HCT116 (cell line): Measurements from ENCODE around the gene FNDC11. TPM values are rescaled to one million over a fixed set of nuclear protein-coding genes. Genes with fewer than 3 reads are reported as not detected.

ENCODE experiments used
- ATAC-seq: fragments of 200-7000 bp; cut with Tn5 transposase; 2 replicates; pipeline ENCODE4 v1.9.1; 2020; ENCODE audit warnings: mild to moderate bottlenecking, moderate library complexity
- BruUV-seq: library from RNA; stranded (reverse); fragments of 400-500 nt; replicated peaks from 2 replicates; lab custom pipeline; 2021; lab: Mats Ljungman, UMichigan
- CTCF ChIA-PET: fragments of 300-600 bp; sonication (Branson Sonifier 250); formaldehyde crosslinking; loops from one replicate; lab custom pipeline; 2021; ENCODE audit warnings: antibody characterized with exemption; lab: Charles Lee
- POLR2A ChIA-PET: fragments of 300-600, 350-600 bp; sonication (Branson Sonifier 250); formaldehyde crosslinking; loops from one replicate; lab custom pipeline; 2021; ENCODE audit warnings: antibody characterized with exemption; lab: Charles Lee
- RAD21 ChIA-PET, 2 experiments: fragments of 300-600 bp; sonication (Branson Sonifier 250); formaldehyde crosslinking; loops; one replicate each; lab custom pipeline; 2023; ENCODE audit warnings: low total read pairs in 2 of 2; ENCODE audit not compliant: uncharacterized antibody in 2 of 2, unreplicated experiment in 2 of 2, low non-redundant PET in 1 of 2; lab: Charles Lee
- DNase-seq: peaks from one replicate; pipeline ENCODE4 v3.0.0-alpha.2; 2010; ENCODE audit warnings: low read depth, low spot score
- H2AFZ ChIP-seq: fragments of 200-600 bp; shearing (Covaris generic), sonication (generic); 2 replicates; pipeline ENCODE4 v1.6.1; 2017; ENCODE audit warnings: low read depth, mixed run types, mixed read lengths, antibody characterized with exemption, low read length; ENCODE audit not compliant: poor library complexity, severe bottlenecking
- H3K27ac ChIP-seq: 2 replicates; pipeline ENCODE4 v1.5.1; 2012; ENCODE audit warnings: low read depth, low read length
- H3K27me3 ChIP-seq: fragments of 200-600 bp; sonication (generic); 2 replicates; pipeline ENCODE4 v1.6.1; 2016; ENCODE audit warnings: mixed run types, low read length, mixed read lengths; ENCODE audit not compliant: insufficient read depth
- H3K36me3 ChIP-seq, 2 experiments: fragments of 200-500 bp in 1 of 2; fragments of 200-600 bp in 1 of 2; sonication (Bioruptor generic) in 1 of 2; sonication (generic) in 1 of 2; 2 replicates each; pipeline versions ENCODE4 v1.5.1 to v1.6.1; 2014 to 2016; ENCODE audit warnings: low read length in 2 of 2, inconsistent platforms in 1 of 2, mixed read lengths in 1 of 2, mixed run types in 1 of 2; ENCODE audit not compliant: insufficient read depth in 2 of 2, control insufficient read depth in 1 of 2
- H3K4me1 ChIP-seq, 2 experiments: fragments of 200-600 bp in 1 of 2; sonication (generic) in 1 of 2; 2 replicates each; pipeline versions ENCODE4 v1.5.1 to v1.6.1; 2012 to 2017; ENCODE audit warnings: low read length in 2 of 2, inconsistent platforms in 1 of 2, mild to moderate bottlenecking in 1 of 2, mixed read lengths in 1 of 2, mixed run types in 1 of 2, moderate library complexity in 1 of 2; ENCODE audit not compliant: insufficient read depth in 2 of 2, control insufficient read depth in 1 of 2
- H3K4me2 ChIP-seq: fragments of 200-600 bp; sonication (generic); 2 replicates; pipeline ENCODE4 v1.6.1; 2017; ENCODE audit warnings: mixed run types, low read length, mixed read lengths
- H3K4me3 ChIP-seq, 2 experiments: fragments of 200-600 bp in 1 of 2; sonication (generic) in 1 of 2; replicated peaks in 1 of 2; 2 replicates each; pipeline ENCODE4 v1.5.1; 2011 to 2016; ENCODE audit warnings: low read length in 2 of 2, control low read depth in 1 of 2, low read depth in 1 of 2, mild to moderate bottlenecking in 1 of 2, mixed read lengths in 1 of 2, mixed run types in 1 of 2
- H3K79me2 ChIP-seq: fragments of 200-600 bp; sonication (generic); 2 replicates; pipeline ENCODE4 v1.6.1; 2017; ENCODE audit warnings: mild to moderate bottlenecking, mixed run types, low read length, moderate library complexity, mixed read lengths; ENCODE audit not compliant: insufficient read depth
- H3K9ac ChIP-seq: fragments of 200-600 bp; sonication (generic); 2 replicates; pipeline ENCODE4 v1.6.1; 2016; ENCODE audit warnings: low read length, mixed read lengths
- H3K9me2 ChIP-seq: fragments of 200-600 bp; sonication (generic), shearing (Covaris generic); 2 replicates; pipeline ENCODE4 v1.6.1; 2017; ENCODE audit warnings: mixed run types, mild to moderate bottlenecking, moderate library complexity; ENCODE audit not compliant: insufficient read depth
- H3K9me3 ChIP-seq, 2 experiments: fragments of 200-500 bp in 1 of 2; fragments of 200-600 bp in 1 of 2; sonication (Bioruptor generic) in 1 of 2; sonication (generic) in 1 of 2; 2 replicates each; pipeline ENCODE4 v1.6.1; 2014 to 2017; ENCODE audit warnings: low read length in 2 of 2, mixed read lengths in 2 of 2, inconsistent platforms in 1 of 2, low read depth in 1 of 2, mild to moderate bottlenecking in 1 of 2, mixed run types in 1 of 2, moderate library complexity in 1 of 2; ENCODE audit not compliant: control insufficient read depth in 1 of 2, insufficient read depth in 1 of 2
- H4K20me1 ChIP-seq: fragments of 200-600 bp; sonication (generic), shearing (Covaris generic); 2 replicates; pipeline ENCODE4 v1.6.1; 2017; ENCODE audit warnings: mixed run types, mild to moderate bottlenecking, moderate library complexity; ENCODE audit not compliant: insufficient read depth
- EGR1 ChIP-seq: IDR thresholded peaks from 2 replicates; pipeline ENCODE4 v1.6.1; 2012; ENCODE audit warnings: low read depth
- ELF1 ChIP-seq: IDR thresholded peaks from 2 replicates; pipeline ENCODE4 v1.6.1; 2012; ENCODE audit warnings: low read depth, borderline replicate concordance
- EZH2 ChIP-seq: fragments of 200-600 bp; sonication (generic); IDR thresholded peaks from 2 replicates; pipeline ENCODE4 v1.6.1; 2017; ENCODE audit warnings: antibody characterized with exemption, mixed run types
- EZH2phosphoT487 ChIP-seq: fragments of 200-600 bp; IDR thresholded peaks from 2 replicates; pipeline ENCODE4 v1.6.1; 2018; ENCODE audit warnings: antibody characterized with exemption, borderline replicate concordance
- JUND ChIP-seq: IDR thresholded peaks from 2 replicates; pipeline ENCODE4 v1.6.1; 2012
- POLR2A ChIP-seq: IDR thresholded peaks from 2 replicates; pipeline ENCODE4 v1.7.0; 2011; ENCODE audit warnings: borderline replicate concordance; ENCODE audit not compliant: insufficient read depth, insufficient read length; ENCODE audit errors: extremely low read depth
- SIN3A ChIP-seq: IDR thresholded peaks from 2 replicates; pipeline ENCODE4 v1.6.1; 2012; ENCODE audit warnings: low read depth
- SP1 ChIP-seq: IDR thresholded peaks from 2 replicates; pipeline ENCODE4 v1.6.1; 2012; ENCODE audit warnings: low read depth
- TCF7L2 ChIP-seq: IDR thresholded peaks from 2 replicates; pipeline ENCODE4 v1.7.0; 2011; ENCODE audit warnings: borderline replicate concordance, inconsistent platforms; ENCODE audit not compliant: insufficient read depth, insufficient read length; ENCODE audit errors: extremely low read depth
- ZFX ChIP-seq: fragments of 450-650 bp; IDR thresholded peaks from 2 replicates; pipeline ENCODE4 v1.6.1; 2017
- intact Hi-C: fragments of 100-400 bp; cut with micrococcal nuclease; formaldehyde crosslinking; loops from 2 replicates; pipeline ENCODE4 v1.10.0; 2022
- total RNA-seq: library from RNA; stranded (reverse); gene quantifications from one replicate; pipeline ENCODE4 v1.2.1, GENCODE V29; 2021; ENCODE audit not compliant: unreplicated experiment
- TF ChIP-seq, protein P1 (sequence below): IDR thresholded peaks from 2 replicates; pipeline ENCODE4 v1.6.1; 2011; ENCODE audit warnings: mild to moderate bottlenecking, low read length, moderate library complexity; ENCODE audit not compliant: insufficient replicate concordance; ENCODE audit errors: extremely low read depth
- TF ChIP-seq, protein P2 (sequence below): IDR thresholded peaks from 2 replicates; pipeline ENCODE4 v1.6.1; 2012
- TF ChIP-seq, protein P3 (sequence below): IDR thresholded peaks from 2 replicates; pipeline ENCODE4 v1.6.1; 2012; ENCODE audit warnings: low read depth

FNDC11 gene
- total RNA-seq, 1 experiment from 2014 or later = 5.5 TPM

DNA sequence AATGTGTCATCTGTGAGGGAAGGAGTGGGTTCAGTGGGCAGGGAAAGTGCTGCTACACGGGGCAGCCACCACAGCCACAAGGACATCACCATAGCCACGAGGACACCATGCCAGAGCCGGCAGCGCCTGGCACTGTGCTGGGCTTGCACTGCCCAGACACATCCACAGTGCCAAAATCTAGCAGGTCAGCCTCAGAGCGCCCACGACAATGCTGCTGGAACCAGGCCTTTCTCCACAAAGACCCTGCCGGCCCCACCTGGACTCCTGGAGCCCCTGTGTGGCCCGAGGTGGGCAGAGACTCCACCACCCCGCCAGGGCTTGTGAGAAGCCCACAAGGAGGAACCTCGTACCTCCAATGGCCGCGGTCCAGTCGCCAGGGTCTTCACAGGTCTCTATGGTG, 38.7 kb downstream of the FNDC11 start:
- BruUV-seq = no TSS peak
- ChIA-PET CTCF (no interaction called here), RAD21 (no interaction called here), POLR2A (no interaction called here)
- H3K9me2 ChIP-seq = no peaks in the 10 kb centered on the region
- H4K20me1 ChIP-seq = no peaks in the 10 kb centered on the region
- H3K9ac ChIP-seq = no peak overlapping the region
- no peak overlapping the region for H3K4me2 ChIP-seq
- no peak overlapping the region for H3K4me3 ChIP-seq
- ATAC-seq (no peak), DNase-seq (no peak)
- no peaks in the 10 kb centered on the region for H3K36me3 ChIP-seq
- peaks cover 0 to 7% of the 10 kb centered on the region in 2 experiments; a peak in 2 of 4 replicates for H3K4me1 ChIP-seq
- H3K79me2 ChIP-seq = no peaks in the 10 kb centered on the region
- no peaks in the 10 kb centered on the region for H3K27me3 ChIP-seq
- no peaks in the 10 kb centered on the region for H3K9me3 ChIP-seq
- no peak overlapping the region for H2AFZ ChIP-seq
- TF ChIP-seq, protein P1, sequence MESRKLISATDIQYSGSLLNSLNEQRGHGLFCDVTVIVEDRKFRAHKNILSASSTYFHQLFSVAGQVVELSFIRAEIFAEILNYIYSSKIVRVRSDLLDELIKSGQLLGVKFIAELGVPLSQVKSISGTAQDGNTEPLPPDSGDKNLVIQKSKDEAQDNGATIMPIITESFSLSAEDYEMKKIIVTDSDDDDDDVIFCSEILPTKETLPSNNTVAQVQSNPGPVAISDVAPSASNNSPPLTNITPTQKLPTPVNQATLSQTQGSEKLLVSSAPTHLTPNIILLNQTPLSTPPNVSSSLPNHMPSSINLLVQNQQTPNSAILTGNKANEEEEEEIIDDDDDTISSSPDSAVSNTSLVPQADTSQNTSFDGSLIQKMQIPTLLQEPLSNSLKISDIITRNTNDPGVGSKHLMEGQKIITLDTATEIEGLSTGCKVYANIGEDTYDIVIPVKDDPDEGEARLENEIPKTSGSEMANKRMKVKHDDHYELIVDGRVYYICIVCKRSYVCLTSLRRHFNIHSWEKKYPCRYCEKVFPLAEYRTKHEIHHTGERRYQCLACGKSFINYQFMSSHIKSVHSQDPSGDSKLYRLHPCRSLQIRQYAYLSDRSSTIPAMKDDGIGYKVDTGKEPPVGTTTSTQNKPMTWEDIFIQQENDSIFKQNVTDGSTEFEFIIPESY = no peak
- no peak for TF ChIP-seq SP1
- no peak for TF ChIP-seq TCF7L2
- TF ChIP-seq JUND = no peak
- TF ChIP-seq EZH2 = no peak
- TF ChIP-seq ZFX = no peak
- no peak for TF ChIP-seq EGR1
- TF ChIP-seq, protein P2, sequence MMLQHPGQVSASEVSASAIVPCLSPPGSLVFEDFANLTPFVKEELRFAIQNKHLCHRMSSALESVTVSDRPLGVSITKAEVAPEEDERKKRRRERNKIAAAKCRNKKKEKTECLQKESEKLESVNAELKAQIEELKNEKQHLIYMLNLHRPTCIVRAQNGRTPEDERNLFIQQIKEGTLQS = no peak
- TF ChIP-seq, protein P3, sequence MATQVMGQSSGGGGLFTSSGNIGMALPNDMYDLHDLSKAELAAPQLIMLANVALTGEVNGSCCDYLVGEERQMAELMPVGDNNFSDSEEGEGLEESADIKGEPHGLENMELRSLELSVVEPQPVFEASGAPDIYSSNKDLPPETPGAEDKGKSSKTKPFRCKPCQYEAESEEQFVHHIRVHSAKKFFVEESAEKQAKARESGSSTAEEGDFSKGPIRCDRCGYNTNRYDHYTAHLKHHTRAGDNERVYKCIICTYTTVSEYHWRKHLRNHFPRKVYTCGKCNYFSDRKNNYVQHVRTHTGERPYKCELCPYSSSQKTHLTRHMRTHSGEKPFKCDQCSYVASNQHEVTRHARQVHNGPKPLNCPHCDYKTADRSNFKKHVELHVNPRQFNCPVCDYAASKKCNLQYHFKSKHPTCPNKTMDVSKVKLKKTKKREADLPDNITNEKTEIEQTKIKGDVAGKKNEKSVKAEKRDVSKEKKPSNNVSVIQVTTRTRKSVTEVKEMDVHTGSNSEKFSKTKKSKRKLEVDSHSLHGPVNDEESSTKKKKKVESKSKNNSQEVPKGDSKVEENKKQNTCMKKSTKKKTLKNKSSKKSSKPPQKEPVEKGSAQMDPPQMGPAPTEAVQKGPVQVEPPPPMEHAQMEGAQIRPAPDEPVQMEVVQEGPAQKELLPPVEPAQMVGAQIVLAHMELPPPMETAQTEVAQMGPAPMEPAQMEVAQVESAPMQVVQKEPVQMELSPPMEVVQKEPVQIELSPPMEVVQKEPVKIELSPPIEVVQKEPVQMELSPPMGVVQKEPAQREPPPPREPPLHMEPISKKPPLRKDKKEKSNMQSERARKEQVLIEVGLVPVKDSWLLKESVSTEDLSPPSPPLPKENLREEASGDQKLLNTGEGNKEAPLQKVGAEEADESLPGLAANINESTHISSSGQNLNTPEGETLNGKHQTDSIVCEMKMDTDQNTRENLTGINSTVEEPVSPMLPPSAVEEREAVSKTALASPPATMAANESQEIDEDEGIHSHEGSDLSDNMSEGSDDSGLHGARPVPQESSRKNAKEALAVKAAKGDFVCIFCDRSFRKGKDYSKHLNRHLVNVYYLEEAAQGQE = no peak
- TF ChIP-seq ELF1 = no peak
- TF ChIP-seq EZH2phosphoT487 = no peak
- TF ChIP-seq SIN3A = no peak
- TF ChIP-seq POLR2A = no peak
- intact Hi-C loops = no loop called here
- H3K27ac ChIP-seq = no peak overlapping the region
